ENCODE data around the gene RBP2. TPM values are rescaled to one million over a fixed set of nuclear protein-coding genes. Genes with fewer than 3 reads are reported as not detected.

The RBP2 gene
- total and polyA plus RNA-seq, 4 donors: 0.79 TPM; not detected in 3

DNA sequence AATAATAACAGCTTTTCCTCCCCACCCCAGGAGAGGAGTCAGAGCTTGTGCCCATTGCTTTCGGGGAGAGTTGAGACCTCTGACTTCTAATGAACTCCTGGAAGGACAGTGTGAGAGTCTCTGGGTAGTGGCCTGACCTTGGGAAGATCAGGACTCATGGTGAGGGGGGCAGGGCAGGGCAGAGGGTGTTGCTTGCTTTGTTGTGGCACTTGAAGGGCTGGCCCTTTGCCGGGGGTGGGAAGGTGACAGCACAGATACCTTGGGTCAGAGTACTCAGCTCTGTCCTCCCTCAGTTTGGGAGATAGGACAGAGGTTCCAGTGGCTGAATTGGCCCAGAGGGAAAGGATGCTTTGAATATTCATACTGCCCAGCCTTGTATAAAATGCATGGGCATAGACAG is 15.8 kb downstream of the RBP2 start:
- WGBS: 72% methylated on average over 2 of the region's 2 CpGs

DNA sequence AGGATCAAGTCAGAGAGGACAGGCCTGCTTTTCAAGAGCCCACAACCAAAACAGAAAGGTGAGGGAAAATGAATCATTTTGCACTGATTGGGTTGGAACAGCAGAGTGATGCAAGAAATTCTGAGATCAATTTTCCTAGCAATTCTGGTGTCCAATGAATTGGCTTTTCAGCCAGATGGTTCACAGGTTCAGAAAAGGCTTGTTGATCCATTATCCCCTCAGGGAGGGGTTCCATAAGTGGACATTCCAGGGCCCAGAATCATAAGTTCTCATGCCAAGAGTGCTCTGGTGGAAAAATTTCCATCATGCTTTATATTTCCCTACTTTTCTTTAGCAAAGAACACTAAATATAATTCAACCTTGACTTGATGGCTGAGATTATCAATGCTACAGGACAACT is 16.2 kb downstream of the RBP2 start:
- Histone ChIP-seq H3K27ac (ENCODE audit: low read depth in 1 of 2, low read length in 2 of 2) (no peak overlapping the region), H3K4me1 (ENCODE audit: control insufficient read depth in 4 of 4, insufficient read depth in 4 of 4, low read length in 3 of 4) (no peaks in the 10 kb centered on the region), H3K4me3 (ENCODE audit: low read depth in 1 of 3, low read length in 3 of 3) (no peak overlapping the region), H3K9ac (ENCODE audit: low read depth in 1 of 2, low read length in 2 of 2) (no peak overlapping the region), H3K9me3 (ENCODE audit: control insufficient read depth in 4 of 4, low read length in 3 of 4) (no peaks in the 10 kb centered on the region), H3K36me3 (ENCODE audit: control insufficient read depth in 4 of 4, insufficient read depth in 3 of 4, low read depth in 1 of 4, low read length in 3 of 4) (no peaks in the 10 kb centered on the region), H3K27me3 (ENCODE audit: control insufficient read depth in 4 of 4, insufficient read depth in 4 of 4, low read length in 3 of 4) (no peaks in the 10 kb centered on the region)
- no peak for DNase-seq (ENCODE audit: low spot score)
- TF ChIP-seq TAF1 (conservative IDR thresholded peaks at IDR 0.05) (no peak), EGR1 (IDR thresholded peaks at IDR 0.05; ENCODE audit: low read depth in 2 of 2) (no peak), JUND (IDR thresholded peaks at IDR 0.05) (no peak), HNF4G (IDR thresholded peaks at IDR 0.05) (no peak), NR2F2 (IDR thresholded peaks at IDR 0.05) (no peak), HNF4A (conservative IDR thresholded peaks at IDR 0.05) (no peak), YY1 (IDR thresholded peaks at IDR 0.05) (no peak), SP1 (IDR thresholded peaks at IDR 0.05) (no peak), FOXA2 (IDR thresholded peaks at IDR 0.05) (no peak), RAD21 (IDR thresholded peaks at IDR 0.05) (no peak), RXRA (IDR thresholded peaks at IDR 0.05) (no peak), FOXA1 (IDR thresholded peaks at IDR 0.05) (no peak)
- TF ChIP-seq, protein P1, sequence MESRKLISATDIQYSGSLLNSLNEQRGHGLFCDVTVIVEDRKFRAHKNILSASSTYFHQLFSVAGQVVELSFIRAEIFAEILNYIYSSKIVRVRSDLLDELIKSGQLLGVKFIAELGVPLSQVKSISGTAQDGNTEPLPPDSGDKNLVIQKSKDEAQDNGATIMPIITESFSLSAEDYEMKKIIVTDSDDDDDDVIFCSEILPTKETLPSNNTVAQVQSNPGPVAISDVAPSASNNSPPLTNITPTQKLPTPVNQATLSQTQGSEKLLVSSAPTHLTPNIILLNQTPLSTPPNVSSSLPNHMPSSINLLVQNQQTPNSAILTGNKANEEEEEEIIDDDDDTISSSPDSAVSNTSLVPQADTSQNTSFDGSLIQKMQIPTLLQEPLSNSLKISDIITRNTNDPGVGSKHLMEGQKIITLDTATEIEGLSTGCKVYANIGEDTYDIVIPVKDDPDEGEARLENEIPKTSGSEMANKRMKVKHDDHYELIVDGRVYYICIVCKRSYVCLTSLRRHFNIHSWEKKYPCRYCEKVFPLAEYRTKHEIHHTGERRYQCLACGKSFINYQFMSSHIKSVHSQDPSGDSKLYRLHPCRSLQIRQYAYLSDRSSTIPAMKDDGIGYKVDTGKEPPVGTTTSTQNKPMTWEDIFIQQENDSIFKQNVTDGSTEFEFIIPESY (IDR thresholded peaks at IDR 0.05): no peak
- TF ChIP-seq, protein P2, sequence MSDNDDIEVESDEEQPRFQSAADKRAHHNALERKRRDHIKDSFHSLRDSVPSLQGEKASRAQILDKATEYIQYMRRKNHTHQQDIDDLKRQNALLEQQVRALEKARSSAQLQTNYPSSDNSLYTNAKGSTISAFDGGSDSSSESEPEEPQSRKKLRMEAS (IDR thresholded peaks at IDR 0.05): no peak
- TF ChIP-seq, protein P3, sequence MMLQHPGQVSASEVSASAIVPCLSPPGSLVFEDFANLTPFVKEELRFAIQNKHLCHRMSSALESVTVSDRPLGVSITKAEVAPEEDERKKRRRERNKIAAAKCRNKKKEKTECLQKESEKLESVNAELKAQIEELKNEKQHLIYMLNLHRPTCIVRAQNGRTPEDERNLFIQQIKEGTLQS (IDR thresholded peaks at IDR 0.05): no peak
- TF ChIP-seq, protein P4, sequence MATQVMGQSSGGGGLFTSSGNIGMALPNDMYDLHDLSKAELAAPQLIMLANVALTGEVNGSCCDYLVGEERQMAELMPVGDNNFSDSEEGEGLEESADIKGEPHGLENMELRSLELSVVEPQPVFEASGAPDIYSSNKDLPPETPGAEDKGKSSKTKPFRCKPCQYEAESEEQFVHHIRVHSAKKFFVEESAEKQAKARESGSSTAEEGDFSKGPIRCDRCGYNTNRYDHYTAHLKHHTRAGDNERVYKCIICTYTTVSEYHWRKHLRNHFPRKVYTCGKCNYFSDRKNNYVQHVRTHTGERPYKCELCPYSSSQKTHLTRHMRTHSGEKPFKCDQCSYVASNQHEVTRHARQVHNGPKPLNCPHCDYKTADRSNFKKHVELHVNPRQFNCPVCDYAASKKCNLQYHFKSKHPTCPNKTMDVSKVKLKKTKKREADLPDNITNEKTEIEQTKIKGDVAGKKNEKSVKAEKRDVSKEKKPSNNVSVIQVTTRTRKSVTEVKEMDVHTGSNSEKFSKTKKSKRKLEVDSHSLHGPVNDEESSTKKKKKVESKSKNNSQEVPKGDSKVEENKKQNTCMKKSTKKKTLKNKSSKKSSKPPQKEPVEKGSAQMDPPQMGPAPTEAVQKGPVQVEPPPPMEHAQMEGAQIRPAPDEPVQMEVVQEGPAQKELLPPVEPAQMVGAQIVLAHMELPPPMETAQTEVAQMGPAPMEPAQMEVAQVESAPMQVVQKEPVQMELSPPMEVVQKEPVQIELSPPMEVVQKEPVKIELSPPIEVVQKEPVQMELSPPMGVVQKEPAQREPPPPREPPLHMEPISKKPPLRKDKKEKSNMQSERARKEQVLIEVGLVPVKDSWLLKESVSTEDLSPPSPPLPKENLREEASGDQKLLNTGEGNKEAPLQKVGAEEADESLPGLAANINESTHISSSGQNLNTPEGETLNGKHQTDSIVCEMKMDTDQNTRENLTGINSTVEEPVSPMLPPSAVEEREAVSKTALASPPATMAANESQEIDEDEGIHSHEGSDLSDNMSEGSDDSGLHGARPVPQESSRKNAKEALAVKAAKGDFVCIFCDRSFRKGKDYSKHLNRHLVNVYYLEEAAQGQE (IDR thresholded peaks at IDR 0.05): no peak
- TF ChIP-seq, protein P5, sequence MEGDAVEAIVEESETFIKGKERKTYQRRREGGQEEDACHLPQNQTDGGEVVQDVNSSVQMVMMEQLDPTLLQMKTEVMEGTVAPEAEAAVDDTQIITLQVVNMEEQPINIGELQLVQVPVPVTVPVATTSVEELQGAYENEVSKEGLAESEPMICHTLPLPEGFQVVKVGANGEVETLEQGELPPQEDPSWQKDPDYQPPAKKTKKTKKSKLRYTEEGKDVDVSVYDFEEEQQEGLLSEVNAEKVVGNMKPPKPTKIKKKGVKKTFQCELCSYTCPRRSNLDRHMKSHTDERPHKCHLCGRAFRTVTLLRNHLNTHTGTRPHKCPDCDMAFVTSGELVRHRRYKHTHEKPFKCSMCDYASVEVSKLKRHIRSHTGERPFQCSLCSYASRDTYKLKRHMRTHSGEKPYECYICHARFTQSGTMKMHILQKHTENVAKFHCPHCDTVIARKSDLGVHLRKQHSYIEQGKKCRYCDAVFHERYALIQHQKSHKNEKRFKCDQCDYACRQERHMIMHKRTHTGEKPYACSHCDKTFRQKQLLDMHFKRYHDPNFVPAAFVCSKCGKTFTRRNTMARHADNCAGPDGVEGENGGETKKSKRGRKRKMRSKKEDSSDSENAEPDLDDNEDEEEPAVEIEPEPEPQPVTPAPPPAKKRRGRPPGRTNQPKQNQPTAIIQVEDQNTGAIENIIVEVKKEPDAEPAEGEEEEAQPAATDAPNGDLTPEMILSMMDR (IDR thresholded peaks at IDR 0.05; ENCODE audit: low read depth, low read length, missing input control): no peak

More for the DNA sequence above, 15.8 kb downstream of the RBP2 start:
- no peaks in the 10 kb centered on the region for H3K4me1 ChIP-seq (ENCODE audit: control insufficient read depth in 4 of 4, insufficient read depth in 4 of 4, low read length in 3 of 4)
- no peaks in the 10 kb centered on the region for H3K27me3 ChIP-seq (ENCODE audit: control insufficient read depth in 4 of 4, insufficient read depth in 4 of 4, low read length in 3 of 4)
- no peaks in the 10 kb centered on the region for H3K36me3 ChIP-seq (ENCODE audit: control insufficient read depth in 4 of 4, insufficient read depth in 3 of 4, low read depth in 1 of 4, low read length in 3 of 4)
- H3K9me3 ChIP-seq (ENCODE audit: control insufficient read depth in 4 of 4, low read length in 3 of 4): no peaks in the 10 kb centered on the region
- no peak overlapping the region for H3K9ac ChIP-seq (ENCODE audit: low read depth in 1 of 2, low read length in 2 of 2)
- no peak for DNase-seq (ENCODE audit: low spot score)
- H3K4me3 ChIP-seq (ENCODE audit: low read depth in 1 of 3, low read length in 3 of 3): no peak overlapping the region
- TF ChIP-seq, protein P4 (IDR thresholded peaks at IDR 0.05): no peak
- TF ChIP-seq EGR1 (IDR thresholded peaks at IDR 0.05; ENCODE audit: low read depth in 2 of 2) (no peak), FOXA1 (IDR thresholded peaks at IDR 0.05) (no peak), YY1 (IDR thresholded peaks at IDR 0.05) (no peak), FOXA2 (IDR thresholded peaks at IDR 0.05) (no peak)
- TF ChIP-seq, protein P3 (IDR thresholded peaks at IDR 0.05): no peak
- TF ChIP-seq, protein P2 (IDR thresholded peaks at IDR 0.05): no peak
- no peak overlapping the region for H3K27ac ChIP-seq (ENCODE audit: low read depth in 1 of 2, low read length in 2 of 2)
